Lung (tissue), 16 donors: Measurements from ENCODE around the gene HLTF. TPM values are rescaled to one million over a fixed set of nuclear protein-coding genes. Genes with fewer than 3 reads are reported as not detected.

Source experiments
- ATAC-seq: fragments of 200-7000 bp; cut with Tn5 transposase; one replicate; pipeline ENCODE4 v1.9.1; 2020; ENCODE audit warnings: moderate number of reproducible peaks; ENCODE audit not compliant: insufficient read depth, low FRiP score
- DNase-seq, 3 donors: peaks; one replicate each; pipeline ENCODE4 v3.0.0-alpha.2; 2013 to 2017
- H3K27ac ChIP-seq, 2 donors: one replicate each; pipeline ENCODE4 v1.5.1; 2013; ENCODE audit warnings: mild to moderate bottlenecking in 2 of 2, moderate library complexity in 2 of 2, control low read depth in 1 of 2, inconsistent platforms in 1 of 2, low read depth in 1 of 2, low read length in 1 of 2
- H3K27me3 ChIP-seq, 3 donors: one replicate each; pipeline ENCODE4 v1.5.1; 2013; ENCODE audit warnings: low read length in 2 of 3; ENCODE audit not compliant: control insufficient read depth in 3 of 3, insufficient read depth in 3 of 3
- H3K36me3 ChIP-seq, 4 donors: one replicate each; pipeline ENCODE4 v1.5.1; 2013; ENCODE audit warnings: low read length in 4 of 4, mild to moderate bottlenecking in 1 of 4, moderate library complexity in 1 of 4; ENCODE audit not compliant: control insufficient read depth in 4 of 4, insufficient read depth in 4 of 4
- H3K4me1 ChIP-seq, 5 donors: one replicate each; pipeline ENCODE4 v1.5.1; 2013; ENCODE audit warnings: low read length in 5 of 5, mild to moderate bottlenecking in 2 of 5, moderate library complexity in 1 of 5; ENCODE audit not compliant: control insufficient read depth in 5 of 5, insufficient read depth in 5 of 5
- H3K4me3 ChIP-seq: one replicate; pipeline ENCODE4 v1.5.1; 2013; ENCODE audit warnings: mild to moderate bottlenecking, control low read depth, moderate library complexity
- H3K9ac ChIP-seq, 2 donors: one replicate each; pipeline ENCODE4 v1.5.1; 2013; ENCODE audit warnings: low read length in 2 of 2, control low read depth in 1 of 2; ENCODE audit not compliant: insufficient read depth in 1 of 2
- H3K9me3 ChIP-seq, 4 donors: one replicate each; pipeline ENCODE4 v1.5.1; 2013; ENCODE audit warnings: low read length in 3 of 4, mild to moderate bottlenecking in 1 of 4, moderate library complexity in 1 of 4; ENCODE audit not compliant: control insufficient read depth in 4 of 4, insufficient read depth in 3 of 4
- WGBS, 2 donors: extraction: QIAGEN DNeasy Blood & Tissue Kit; methylation state at CpG; one replicate each; pipeline ENCODE4 v1.1.7; 2013; 5-methylcytosine and 5-hydroxymethylcytosine counted together
- long read RNA-seq, 5 donors: transcript quantifications; one replicate each; lab custom pipeline, GENCODE V29; 2026
- polyA plus RNA-seq, 2 donors: library from polyadenylated mRNA; stranded (reverse); fragments of 200-250 nt; gene quantifications; one replicate each; pipeline ENCODE4 v1.2.1, GENCODE V29; 2013
- total RNA-seq, 2 donors: library from RNA; depleted of rRNA in 1 of 2; stranded (reverse); fragments of >200 nt in 1 of 2; gene quantifications; one replicate each; pipeline ENCODE4 v1.2.1, GENCODE V29; 2014 to 2021
- TF ChIP-seq, protein P1 (sequence below): IDR thresholded peaks from 2 replicates; pipeline ENCODE4 v1.5.1; 2012; ENCODE audit warnings: mild to moderate bottlenecking; ENCODE audit errors: control extremely low read depth, extremely low read depth
- donor health status: control.
- donor health status: control.
- donor health status: Bipolar disorder and iron deficiency.
- donor health status: healthy.
- donor health status: DM: yes; HTN: yes; CAD: no.

Gene HLTF, protein sequence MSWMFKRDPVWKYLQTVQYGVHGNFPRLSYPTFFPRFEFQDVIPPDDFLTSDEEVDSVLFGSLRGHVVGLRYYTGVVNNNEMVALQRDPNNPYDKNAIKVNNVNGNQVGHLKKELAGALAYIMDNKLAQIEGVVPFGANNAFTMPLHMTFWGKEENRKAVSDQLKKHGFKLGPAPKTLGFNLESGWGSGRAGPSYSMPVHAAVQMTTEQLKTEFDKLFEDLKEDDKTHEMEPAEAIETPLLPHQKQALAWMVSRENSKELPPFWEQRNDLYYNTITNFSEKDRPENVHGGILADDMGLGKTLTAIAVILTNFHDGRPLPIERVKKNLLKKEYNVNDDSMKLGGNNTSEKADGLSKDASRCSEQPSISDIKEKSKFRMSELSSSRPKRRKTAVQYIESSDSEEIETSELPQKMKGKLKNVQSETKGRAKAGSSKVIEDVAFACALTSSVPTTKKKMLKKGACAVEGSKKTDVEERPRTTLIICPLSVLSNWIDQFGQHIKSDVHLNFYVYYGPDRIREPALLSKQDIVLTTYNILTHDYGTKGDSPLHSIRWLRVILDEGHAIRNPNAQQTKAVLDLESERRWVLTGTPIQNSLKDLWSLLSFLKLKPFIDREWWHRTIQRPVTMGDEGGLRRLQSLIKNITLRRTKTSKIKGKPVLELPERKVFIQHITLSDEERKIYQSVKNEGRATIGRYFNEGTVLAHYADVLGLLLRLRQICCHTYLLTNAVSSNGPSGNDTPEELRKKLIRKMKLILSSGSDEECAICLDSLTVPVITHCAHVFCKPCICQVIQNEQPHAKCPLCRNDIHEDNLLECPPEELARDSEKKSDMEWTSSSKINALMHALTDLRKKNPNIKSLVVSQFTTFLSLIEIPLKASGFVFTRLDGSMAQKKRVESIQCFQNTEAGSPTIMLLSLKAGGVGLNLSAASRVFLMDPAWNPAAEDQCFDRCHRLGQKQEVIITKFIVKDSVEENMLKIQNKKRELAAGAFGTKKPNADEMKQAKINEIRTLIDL
- total RNA-seq (10 to 100 TPM; 19.4 to 54.7 TPM), polyA plus RNA-seq (1 to 10 TPM; 3.6 to 5.8 TPM)
- long read RNA-seq, donor 1, full-length matches to known transcripts, result 3 of 3 reads
- long read RNA-seq, donor 1, partial matches to known transcripts, result 0 of 3 reads
- long read RNA-seq, donor 1, other reads (novel, unspliced or antisense), result 0 of 3 reads
- long read RNA-seq, donor 2, partial matches to known transcripts, result 0 of 1 reads
- long read RNA-seq, donor 2, other reads (novel, unspliced or antisense), result 0 of 1 reads
- long read RNA-seq, donor 3, full-length matches to known transcripts, result 1 of 1 reads
- long read RNA-seq, donor 3, partial matches to known transcripts, result 0 of 1 reads
- long read RNA-seq, donor 3, other reads (novel, unspliced or antisense), result 0 of 1 reads
- long read RNA-seq, donor 4, partial matches to known transcripts, result 8 of 8 reads
- long read RNA-seq, donor 4, other reads (novel, unspliced or antisense), result 0 of 8 reads
- long read RNA-seq, donor 5, full-length matches to known transcripts, result 3 of 10 reads
- long read RNA-seq, donor 5, partial matches to known transcripts, result 7 of 10 reads
- long read RNA-seq, donor 5, other reads (novel, unspliced or antisense), result 0 of 10 reads

DNA sequence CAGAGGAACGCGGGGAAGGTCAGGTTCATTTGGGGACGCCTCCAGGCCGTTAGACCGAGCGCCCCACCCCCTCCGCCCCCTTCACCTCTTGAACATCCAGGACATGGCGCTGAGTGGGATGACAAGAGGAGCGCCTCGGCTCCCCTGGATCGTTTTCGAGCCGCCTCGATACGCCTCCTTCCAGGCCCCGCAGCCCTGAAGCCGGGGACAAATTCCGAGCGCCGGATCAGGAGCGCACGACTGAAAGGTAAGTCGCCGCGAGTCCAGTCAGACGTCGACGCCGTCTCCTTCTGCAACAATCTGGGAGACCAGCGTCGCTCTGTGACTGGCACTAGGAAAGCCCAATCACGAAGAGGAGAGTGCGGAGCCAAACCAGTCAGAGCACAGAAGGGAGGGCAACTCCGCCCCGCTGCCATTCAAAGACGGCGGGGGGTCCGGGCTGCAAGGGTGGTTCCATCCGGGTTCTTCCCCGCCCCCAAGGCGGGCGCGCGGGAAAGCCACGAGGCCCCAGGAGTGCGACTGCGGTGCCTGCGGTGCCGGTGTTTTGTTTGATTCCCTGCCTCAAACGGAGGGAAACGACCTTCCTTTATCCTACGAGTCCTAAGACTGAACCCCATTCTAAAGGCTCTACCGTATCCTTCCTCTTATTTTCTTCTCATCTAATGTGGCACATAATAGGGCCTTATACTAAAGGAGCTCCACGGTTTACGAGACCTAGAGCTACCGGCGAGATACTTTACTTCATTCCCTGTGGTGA is at the start of gene HLTF:
Gene HLTF, minus strand, starts transcription at position 302 of the 757 bp plus-strand sequence. Its CDS starts 197 bp downstream, at position 105.
- peak within 1 kb of the TSS; percentile 77 for H3K4me3 ChIP-seq
- DNase-seq, result peak; percentile 97 to 99 (median 99)
- 7 to 8% methylated on average over 57 of the region's 57 CpGs for WGBS, 2 donors
- H3K9me3 ChIP-seq, result no peaks in the 10 kb centered on the region
- H3K9ac ChIP-seq, result peak within 1 kb of the TSS; percentile 29 to 67
- peak within 1 kb of the TSS; percentile 39 to 62 for H3K27ac ChIP-seq
- H3K36me3 ChIP-seq, result peaks cover 0 to 15% (median 7%) of the 10 kb centered on the region in 4 donors
- ATAC-seq, result peak; percentile 100
- TF ChIP-seq, protein P1, sequence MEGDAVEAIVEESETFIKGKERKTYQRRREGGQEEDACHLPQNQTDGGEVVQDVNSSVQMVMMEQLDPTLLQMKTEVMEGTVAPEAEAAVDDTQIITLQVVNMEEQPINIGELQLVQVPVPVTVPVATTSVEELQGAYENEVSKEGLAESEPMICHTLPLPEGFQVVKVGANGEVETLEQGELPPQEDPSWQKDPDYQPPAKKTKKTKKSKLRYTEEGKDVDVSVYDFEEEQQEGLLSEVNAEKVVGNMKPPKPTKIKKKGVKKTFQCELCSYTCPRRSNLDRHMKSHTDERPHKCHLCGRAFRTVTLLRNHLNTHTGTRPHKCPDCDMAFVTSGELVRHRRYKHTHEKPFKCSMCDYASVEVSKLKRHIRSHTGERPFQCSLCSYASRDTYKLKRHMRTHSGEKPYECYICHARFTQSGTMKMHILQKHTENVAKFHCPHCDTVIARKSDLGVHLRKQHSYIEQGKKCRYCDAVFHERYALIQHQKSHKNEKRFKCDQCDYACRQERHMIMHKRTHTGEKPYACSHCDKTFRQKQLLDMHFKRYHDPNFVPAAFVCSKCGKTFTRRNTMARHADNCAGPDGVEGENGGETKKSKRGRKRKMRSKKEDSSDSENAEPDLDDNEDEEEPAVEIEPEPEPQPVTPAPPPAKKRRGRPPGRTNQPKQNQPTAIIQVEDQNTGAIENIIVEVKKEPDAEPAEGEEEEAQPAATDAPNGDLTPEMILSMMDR, result no peak
- H3K27me3 ChIP-seq, result no peaks in the 10 kb centered on the region
- peaks cover 0 to 7% (median 3%) of the 10 kb centered on the region in 5 donors for H3K4me1 ChIP-seq

DNA sequence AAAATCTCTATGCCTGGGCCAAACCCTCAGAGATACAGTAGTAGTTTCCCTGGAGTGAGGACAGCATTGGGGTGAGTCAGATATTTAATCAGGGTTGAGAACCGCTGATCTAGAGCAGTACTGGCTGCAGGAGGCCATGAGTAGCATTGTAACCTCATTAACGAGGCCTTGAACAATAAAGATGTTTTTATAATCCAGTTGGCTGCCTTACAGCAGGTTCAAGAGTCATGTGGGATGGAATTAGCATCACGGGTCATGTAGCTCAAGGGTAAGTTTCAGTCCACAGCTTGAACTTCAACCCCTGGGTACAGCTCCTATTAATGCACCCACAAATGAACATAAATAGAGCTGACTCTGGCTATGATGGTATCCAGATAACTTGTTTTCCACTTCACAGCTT is 48.2 kb upstream of the HLTF start:
- ATAC-seq (no peak), DNase-seq (no peak)
- no peak overlapping the region for H3K27ac ChIP-seq
- no peak overlapping the region for H3K9ac ChIP-seq
- 71 to 81% methylated on average over 3 of the region's 3 CpGs for WGBS, 2 donors
- H3K4me3 ChIP-seq, result no peak overlapping the region
- H3K9me3 ChIP-seq, result no peaks in the 10 kb centered on the region
- no peaks in the 10 kb centered on the region for H3K27me3 ChIP-seq
- TF ChIP-seq, protein P1, result no peak
- peaks cover 0 to 14% (median 3%) of the 10 kb centered on the region in 5 donors for H3K4me1 ChIP-seq
- H3K36me3 ChIP-seq, result peaks cover 0 to 3% (median 2%) of the 10 kb centered on the region in 4 donors

DNA sequence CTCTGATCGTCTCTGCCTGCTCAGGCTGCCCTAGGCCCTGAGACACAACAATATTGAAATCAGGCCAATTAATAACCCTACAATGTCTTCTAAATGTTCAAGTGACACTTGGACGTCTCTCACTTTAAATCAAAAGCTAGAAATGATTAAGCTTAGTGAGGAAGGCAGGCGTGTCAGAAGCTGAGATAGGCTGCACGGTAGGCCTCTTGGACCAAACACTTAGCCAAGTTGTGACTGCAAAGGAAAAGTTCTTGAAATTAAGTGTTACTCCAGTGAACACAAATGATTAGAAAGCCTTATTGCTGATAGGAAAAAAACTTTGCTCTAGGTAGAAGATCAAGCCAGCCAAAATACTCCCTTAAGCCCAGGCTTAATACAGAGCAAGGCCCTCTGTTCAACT is 45.3 kb upstream of the HLTF start:
- H3K27ac ChIP-seq, result no peak overlapping the region
- no peaks in the 10 kb centered on the region for H3K27me3 ChIP-seq
- TF ChIP-seq, protein P1, result no peak
- DNase-seq, result peak; percentile 21 to 50 (median 44)
- no peak overlapping the region for H3K4me3 ChIP-seq
- ATAC-seq, result no peak
- no peak overlapping the region for H3K9ac ChIP-seq
- no peaks in the 10 kb centered on the region for H3K9me3 ChIP-seq
- H3K36me3 ChIP-seq, result peaks cover 0 to 3% (median 2%) of the 10 kb centered on the region in 4 donors
- H3K4me1 ChIP-seq, result peaks cover 0 to 22% (median 4%) of the 10 kb centered on the region in 5 donors
- 40 to 72% methylated on average over 4 of the region's 4 CpGs for WGBS, 2 donors
